Left lung (tissue), 10 donors: ENCODE data around the gene ZBTB47. TPM values are rescaled to one million over a fixed set of nuclear protein-coding genes. Genes with fewer than 3 reads are reported as not detected.

Source experiments
- ATAC-seq: fragments of 200-7000 bp; cut with Tn5 transposase; one replicate; pipeline ENCODE4 v1.9.1; 2020; ENCODE audit warnings: moderate library complexity
- DNase-seq, 4 donors: peaks; one replicate each; pipeline ENCODE4 v3.0.0-alpha.2; 2013 to 2020
- H3K27ac ChIP-seq, 2 donors: fragments of 200-600 bp; sonication (generic) in 1 of 2; one replicate each; pipeline versions ENCODE4 v1.5.0 to v1.8.0; 2020 to 2021
- H3K27me3 ChIP-seq, 2 donors: fragments of 200-600 bp; sonication (generic) in 1 of 2; one replicate each; pipeline versions ENCODE4 v1.5.0 to v1.8.0; 2020 to 2021
- H3K36me3 ChIP-seq, 2 donors: fragments of 200-600 bp; sonication (generic) in 1 of 2; one replicate each; pipeline versions ENCODE4 v1.5.0 to v1.8.0; 2020 to 2021
- H3K4me1 ChIP-seq, 2 donors: fragments of 200-600 bp; one replicate each; pipeline ENCODE4 v1.8.0; 2021
- H3K4me3 ChIP-seq, 2 donors: fragments of 200-600 bp; sonication (generic) in 1 of 2; one replicate each; pipeline versions ENCODE4 v1.5.0 to v1.8.0; 2020 to 2021; ENCODE audit warnings: mild to moderate bottlenecking in 1 of 2
- H3K9me3 ChIP-seq, 2 donors: fragments of 200-600 bp; sonication (generic) in 1 of 2; one replicate each; pipeline versions ENCODE4 v1.5.0 to v1.8.0; 2020 to 2021
- intact Hi-C, 2 donors: fragments of 100-400 bp; cut with DNase I; formaldehyde crosslinking; loops; one replicate each; pipeline versions ENCODE4 v1.11.2 to v1.14.2; 2022
- polyA plus RNA-seq, 6 donors: library from polyadenylated mRNA; unstranded; fragments of 120-200 nt; gene quantifications; one replicate each; pipeline ENCODE4 v1.2.1, GENCODE V29; 2013; ENCODE audit not compliant: insufficient read length in 6 of 6
- total RNA-seq, 2 donors: library from RNA; stranded (reverse); fragmentation: NEBNext Ultra II Directional; extraction: Animal tissue kit (Norgen Biotek cat#: 25700); gene quantifications; one replicate each; pipeline ENCODE4 v1.2.1, GENCODE V29; 2021
- TF ChIP-seq, protein P1 (sequence below), 2 donors: fragments of 200-600 bp; sonication (generic) in 1 of 2; IDR thresholded peaks; one replicate each; pipeline versions ENCODE4 v1.5.0 to v1.8.0; 2021; ENCODE audit warnings: antibody characterized with exemption in 2 of 2
- donor health status: DM: no; HTN: yes; CAD: no.
- donor health status: DM: no; HTN: no; CAD: no.

The ZBTB47 gene
- total and polyA plus RNA-seq, 8 donors: 10.4 to 34.9 (median 15.1) TPM

DNA sequence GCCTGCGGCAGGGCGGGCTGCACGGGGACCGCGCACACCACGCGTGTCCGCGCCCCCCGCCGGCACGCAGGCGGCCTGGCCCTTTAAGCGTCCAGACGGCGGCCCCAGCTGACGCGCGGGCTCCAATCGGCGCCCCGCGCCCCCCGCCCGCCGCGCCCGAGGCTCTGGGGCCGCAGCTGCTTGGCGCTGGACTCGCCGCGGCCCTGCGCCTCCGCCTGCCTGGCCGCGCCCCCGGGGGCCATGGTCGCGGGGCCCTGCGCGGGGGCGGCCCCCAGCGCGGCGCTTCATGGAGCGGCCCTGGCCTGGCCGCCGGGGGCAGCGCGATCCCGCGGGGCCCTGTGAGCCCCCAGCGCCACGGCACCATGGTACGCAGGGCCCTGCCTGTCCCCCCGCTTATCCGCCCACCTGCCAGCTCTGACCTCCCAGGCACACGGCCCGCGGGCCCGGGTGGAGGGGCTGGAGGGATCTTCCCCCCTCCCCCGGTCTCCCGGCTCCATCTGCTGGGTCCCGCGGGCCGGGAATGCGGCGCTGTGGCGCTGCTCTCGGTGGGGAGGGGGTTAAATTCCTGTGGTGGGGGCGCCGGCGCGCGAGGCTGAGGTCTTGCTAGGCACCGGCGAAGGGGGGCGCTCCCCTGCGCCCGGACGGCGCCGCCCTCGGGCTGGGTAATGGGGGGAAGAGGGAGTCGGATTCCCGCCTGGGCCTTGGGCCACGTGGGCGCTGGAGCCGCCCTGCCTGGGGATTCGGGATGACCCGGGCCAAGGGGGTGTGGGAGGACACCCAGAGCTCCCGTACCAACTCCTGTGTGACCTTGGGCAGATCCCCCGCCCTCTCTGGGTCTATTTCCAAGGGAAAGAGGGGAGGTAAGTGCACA is 1.1 kb downstream of the ZBTB47 start:
- DNase-seq (peak; percentile 55 to 89 (median 68)), ATAC-seq (peak; percentile 59)
- Histone ChIP-seq H3K4me1 (peaks cover 27 to 72% of the 10 kb centered on the region in 2 donors), H3K36me3 (peaks cover 0 to 14% of the 10 kb centered on the region in 2 donors), H3K4me3 (peak overlapping the region; percentile 76 to 78), H3K27ac (peak overlapping the region; percentile 73 to 88), H3K27me3 (no peaks in the 10 kb centered on the region), H3K9me3 (no peaks in the 10 kb centered on the region)
- intact Hi-C loops: no loop called here
- TF ChIP-seq, protein P1, sequence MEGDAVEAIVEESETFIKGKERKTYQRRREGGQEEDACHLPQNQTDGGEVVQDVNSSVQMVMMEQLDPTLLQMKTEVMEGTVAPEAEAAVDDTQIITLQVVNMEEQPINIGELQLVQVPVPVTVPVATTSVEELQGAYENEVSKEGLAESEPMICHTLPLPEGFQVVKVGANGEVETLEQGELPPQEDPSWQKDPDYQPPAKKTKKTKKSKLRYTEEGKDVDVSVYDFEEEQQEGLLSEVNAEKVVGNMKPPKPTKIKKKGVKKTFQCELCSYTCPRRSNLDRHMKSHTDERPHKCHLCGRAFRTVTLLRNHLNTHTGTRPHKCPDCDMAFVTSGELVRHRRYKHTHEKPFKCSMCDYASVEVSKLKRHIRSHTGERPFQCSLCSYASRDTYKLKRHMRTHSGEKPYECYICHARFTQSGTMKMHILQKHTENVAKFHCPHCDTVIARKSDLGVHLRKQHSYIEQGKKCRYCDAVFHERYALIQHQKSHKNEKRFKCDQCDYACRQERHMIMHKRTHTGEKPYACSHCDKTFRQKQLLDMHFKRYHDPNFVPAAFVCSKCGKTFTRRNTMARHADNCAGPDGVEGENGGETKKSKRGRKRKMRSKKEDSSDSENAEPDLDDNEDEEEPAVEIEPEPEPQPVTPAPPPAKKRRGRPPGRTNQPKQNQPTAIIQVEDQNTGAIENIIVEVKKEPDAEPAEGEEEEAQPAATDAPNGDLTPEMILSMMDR (IDR thresholded peaks at IDR 0.05): no peak

DNA sequence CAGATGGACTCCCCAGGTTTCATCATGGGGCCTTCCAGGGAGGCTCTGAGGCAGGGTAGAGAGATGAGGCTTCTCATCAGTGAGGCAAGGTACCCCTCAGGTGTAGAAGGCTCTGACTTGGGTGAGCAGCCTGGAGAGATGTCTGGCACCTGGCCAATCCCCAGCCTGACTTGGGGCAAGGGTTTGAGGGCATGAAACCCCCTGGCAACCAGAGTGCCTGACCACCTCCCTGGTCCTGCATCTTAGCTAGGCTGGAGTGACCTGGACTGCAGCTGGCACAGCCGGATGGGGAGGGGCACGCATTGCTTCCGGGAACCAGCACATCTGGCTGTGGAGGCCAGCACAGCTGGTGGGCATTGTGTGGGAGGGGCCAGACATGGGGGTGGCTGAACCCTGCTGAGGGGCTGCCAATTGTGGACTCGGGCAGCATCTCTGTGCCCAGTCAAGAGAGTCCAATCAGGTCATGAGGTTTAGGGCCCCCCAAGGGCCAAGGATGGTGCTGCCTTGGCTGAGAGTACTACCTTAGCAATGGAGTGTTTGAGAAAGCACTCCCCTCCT is 1.9 kb downstream of the ZBTB47 start:
- DNase-seq (peak in 1 of 4 donors; percentile 69), ATAC-seq (no peak)
- peak overlapping the region in 1 of 2 donors; percentile 88 for H3K27ac ChIP-seq
- intact Hi-C loops: no loop called here
- H3K27me3 ChIP-seq: no peaks in the 10 kb centered on the region
- H3K36me3 ChIP-seq: peaks cover 0 to 23% of the 10 kb centered on the region in 2 donors
- H3K4me1 ChIP-seq: peaks cover 27 to 66% of the 10 kb centered on the region in 2 donors
- TF ChIP-seq, protein P1 (IDR thresholded peaks at IDR 0.05): no peak
- H3K9me3 ChIP-seq: no peaks in the 10 kb centered on the region
- H3K4me3 ChIP-seq: peak overlapping the region in 1 of 2 donors; percentile 78

- H3K36me3 ChIP-seq: peaks cover 0 to 27% of the 10 kb centered on the region in 2 donors
- intact Hi-C loops: no loop called here
- no peaks in the 10 kb centered on the region for H3K27me3 ChIP-seq
- peak overlapping the region in 1 of 2 donors; percentile 78 for H3K4me3 ChIP-seq
- H3K4me1 ChIP-seq: peaks cover 27 to 58% of the 10 kb centered on the region in 2 donors
- TF ChIP-seq, protein P1 (IDR thresholded peaks at IDR 0.05): no peak
- H3K27ac ChIP-seq: peak overlapping the region in 1 of 2 donors; percentile 88
- H3K9me3 ChIP-seq: no peaks in the 10 kb centered on the region
- DNase-seq: peak in 1 of 4 donors; percentile 63
- no peak for ATAC-seq
Measured at GRCh38 chr3:42655980-42656679, 2.6 kb downstream of the ZBTB47 start.

DNA sequence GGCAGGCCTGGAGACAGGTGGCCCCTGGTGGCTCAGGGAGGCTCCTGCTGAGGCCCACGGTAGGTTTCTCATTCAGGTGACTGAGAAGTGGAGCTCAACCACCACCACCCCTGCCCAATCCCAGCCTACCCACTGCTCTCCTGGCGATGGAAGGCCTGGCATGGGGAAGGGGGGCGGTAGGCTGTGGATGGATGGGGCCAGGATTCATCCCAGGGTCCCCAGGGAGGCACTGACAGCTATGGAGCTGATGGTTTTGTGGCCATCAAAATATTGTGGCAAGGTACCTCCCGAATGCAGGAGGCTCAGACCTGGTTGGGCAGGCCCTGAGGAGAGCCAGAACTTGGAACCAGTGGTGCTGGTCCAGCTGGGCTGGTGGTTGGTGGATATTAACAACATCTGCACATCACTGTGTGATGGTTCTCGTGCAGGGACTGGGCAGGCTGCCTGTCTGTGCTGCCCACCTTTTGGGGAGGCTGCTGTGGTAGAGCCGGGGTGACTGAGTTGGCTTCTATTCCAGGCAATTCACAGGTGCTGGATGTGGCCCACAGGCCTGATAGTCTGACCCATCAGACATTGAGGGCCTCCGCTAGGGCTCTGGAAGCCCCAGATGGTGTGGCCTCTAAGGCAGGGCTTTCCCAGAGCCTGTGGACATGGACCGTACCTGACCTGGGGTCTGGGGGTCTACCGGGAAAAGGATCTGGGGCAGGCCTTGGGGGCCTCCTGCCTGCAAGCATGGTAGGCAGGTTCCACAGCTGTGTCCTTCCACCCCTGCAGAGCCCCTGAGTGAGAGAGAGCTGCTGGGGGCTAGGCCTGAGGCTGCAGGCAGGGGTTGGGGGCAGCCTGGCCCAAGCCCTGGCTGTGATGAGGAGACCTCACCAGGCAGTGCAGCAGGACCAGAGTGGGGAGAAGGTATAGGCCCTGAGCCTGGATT is 3.4 kb downstream of the ZBTB47 start:
- H3K9me3 ChIP-seq: no peaks in the 10 kb centered on the region
- ATAC-seq: no peak

More for the DNA sequence above, 3.4 kb downstream of the ZBTB47 start:
- Histone ChIP-seq H3K27ac (no peak overlapping the region), H3K4me3 (no peak overlapping the region), H3K27me3 (no peaks in the 10 kb centered on the region), H3K36me3 (peaks cover 0 to 35% of the 10 kb centered on the region in 2 donors), H3K4me1 (peaks cover 24 to 50% of the 10 kb centered on the region in 2 donors)
- intact Hi-C loops: no loop called here
- peak in 1 of 4 donors; percentile 45 for DNase-seq
- TF ChIP-seq, protein P1 (IDR thresholded peaks at IDR 0.05): no peak
